GM23338 (cell line): Measurements from ENCODE around the gene NDUFB4.

Source experiments
- EZH2 ChIP-seq: fragments of 200-600 bp; sonication (generic); IDR thresholded peaks from one replicate; pipeline ENCODE4 v1.8.0; 2017; ENCODE audit warnings: antibody characterized with exemption, mild to moderate bottlenecking, low read depth; ENCODE audit not compliant: unreplicated experiment
- EZH2phosphoT487 ChIP-seq: fragments of 200-600 bp; sonication (generic); IDR thresholded peaks from one replicate; pipeline ENCODE4 v1.8.1; 2018; ENCODE audit warnings: antibody characterized with exemption; ENCODE audit not compliant: unreplicated experiment
- POLR2AphosphoS5 ChIP-seq: IDR thresholded peaks from 2 replicates; pipeline ENCODE4 v1.6.1; 2016; ENCODE audit warnings: antibody characterized with exemption, low read depth
- REST ChIP-seq: IDR thresholded peaks from one replicate; pipeline ENCODE4 v1.6.1; 2018; ENCODE audit warnings: antibody characterized with exemption; ENCODE audit not compliant: unreplicated experiment
- TF ChIP-seq, protein P1 (sequence below), 2 experiments: fragments of 200-600 bp in 1 of 2; sonication (generic) in 1 of 2; conservative IDR thresholded peaks; 2 replicates each; pipeline versions ENCODE4 v1.5.1 to v1.6.1; 2016 to 2017; ENCODE audit warnings: antibody characterized with exemption in 2 of 2, low read depth in 2 of 2, mild to moderate bottlenecking in 2 of 2, moderate library complexity in 1 of 2

DNA sequence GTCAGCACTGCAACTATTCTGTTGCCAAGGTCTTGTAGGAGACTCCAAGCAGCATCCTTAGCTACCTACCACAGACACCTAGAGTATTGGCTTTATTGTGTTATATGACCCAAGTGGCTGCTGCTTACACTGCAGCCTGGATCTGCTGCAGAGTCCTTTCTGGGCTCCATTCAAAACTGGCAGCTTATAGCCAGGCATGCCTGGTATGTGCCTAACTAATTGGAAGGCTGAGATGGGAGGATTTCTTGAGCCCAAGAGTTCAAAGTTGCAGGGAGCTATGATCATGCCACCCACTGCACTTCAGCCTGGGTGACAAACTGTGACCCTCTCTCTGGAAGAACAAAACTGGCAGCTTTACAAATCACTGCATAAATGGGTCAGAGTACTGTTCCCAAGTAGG, 8.6 kb downstream of the NDUFB4 start:
- TF ChIP-seq, protein P1, sequence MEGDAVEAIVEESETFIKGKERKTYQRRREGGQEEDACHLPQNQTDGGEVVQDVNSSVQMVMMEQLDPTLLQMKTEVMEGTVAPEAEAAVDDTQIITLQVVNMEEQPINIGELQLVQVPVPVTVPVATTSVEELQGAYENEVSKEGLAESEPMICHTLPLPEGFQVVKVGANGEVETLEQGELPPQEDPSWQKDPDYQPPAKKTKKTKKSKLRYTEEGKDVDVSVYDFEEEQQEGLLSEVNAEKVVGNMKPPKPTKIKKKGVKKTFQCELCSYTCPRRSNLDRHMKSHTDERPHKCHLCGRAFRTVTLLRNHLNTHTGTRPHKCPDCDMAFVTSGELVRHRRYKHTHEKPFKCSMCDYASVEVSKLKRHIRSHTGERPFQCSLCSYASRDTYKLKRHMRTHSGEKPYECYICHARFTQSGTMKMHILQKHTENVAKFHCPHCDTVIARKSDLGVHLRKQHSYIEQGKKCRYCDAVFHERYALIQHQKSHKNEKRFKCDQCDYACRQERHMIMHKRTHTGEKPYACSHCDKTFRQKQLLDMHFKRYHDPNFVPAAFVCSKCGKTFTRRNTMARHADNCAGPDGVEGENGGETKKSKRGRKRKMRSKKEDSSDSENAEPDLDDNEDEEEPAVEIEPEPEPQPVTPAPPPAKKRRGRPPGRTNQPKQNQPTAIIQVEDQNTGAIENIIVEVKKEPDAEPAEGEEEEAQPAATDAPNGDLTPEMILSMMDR (conservative IDR thresholded peaks at IDR 0.05; ENCODE audit: low read depth in 2 of 2), result no peak
- no peak for TF ChIP-seq EZH2
- no peak for TF ChIP-seq EZH2phosphoT487
- TF ChIP-seq REST, result no peak
- no peak for TF ChIP-seq POLR2AphosphoS5
